ENCODE measurements around the gene TSTD1. TPM values are rescaled to one million over a fixed set of nuclear protein-coding genes. Genes with fewer than 3 reads are reported as not detected.
A peak's percentile ranks its signal among the peaks of the same experiment; 100 is the strongest.

The TSTD1 gene
- total RNA-seq, 1 donor from 2014 or later: 9.5 TPM

GRCh38 chr1:161039154-161039545, 386 bp upstream of the TSTD1 start:
- H3K79me2 ChIP-seq (ENCODE audit: insufficient read depth, low read length): peaks cover 13% of the 10 kb centered on the region
- H3K27ac Mint-ChIP-seq (ENCODE audit: unreplicated experiment): peak overlapping the region; percentile 34

GRCh38 chr1:161037661-161038522, 872 bp downstream of the TSTD1 start:
- H3K27ac ChIP-seq (ENCODE audit: low read depth, low read length): no peak overlapping the region
- H3K4me3 Mint-ChIP-seq (ENCODE audit: unreplicated experiment): peak overlapping the region; percentile 81
- no peaks in the 10 kb centered on the region for H3K9me3 ChIP-seq (ENCODE audit: insufficient read depth, low read depth, low read length)
- H3K4me1 Mint-ChIP-seq (ENCODE audit: low read depth, unreplicated experiment): peaks cover 2% of the 10 kb centered on the region
- H3K4me3 ChIP-seq (ENCODE audit: insufficient read depth, low read depth, low read length): peak overlapping the region; percentile 33
- H3K9me3 Mint-ChIP-seq (ENCODE audit: unreplicated experiment): no peaks in the 10 kb centered on the region
- DNase-seq (ENCODE audit: low read depth) (no peak), FAIRE-seq (no peak)
- H3K4me2 ChIP-seq (ENCODE audit: low read length): peak overlapping the region; percentile 75
- H3K4me1 ChIP-seq (ENCODE audit: insufficient read depth, low read length): no peaks in the 10 kb centered on the region
- TF ChIP-seq CTCF (IDR thresholded peaks at IDR 0.05; ENCODE audit: insufficient read depth, low read depth, low read length): no peak
- no peak for TF ChIP-seq EZH2 (IDR thresholded peaks at IDR 0.05; ENCODE audit: insufficient read depth, low read length)
- H3K36me3 ChIP-seq (ENCODE audit: insufficient read depth, low read length): peaks cover 19% of the 10 kb centered on the region
- peaks cover 5% of the 10 kb centered on the region for H3K79me2 ChIP-seq (ENCODE audit: insufficient read depth, low read length)
- H2AFZ ChIP-seq (ENCODE audit: low read depth, low read length): peak overlapping the region; percentile 63
- peaks cover 22% of the 10 kb centered on the region for H3K36me3 Mint-ChIP-seq (ENCODE audit: low read depth, unreplicated experiment)
- H3K27ac Mint-ChIP-seq (ENCODE audit: unreplicated experiment): no peak overlapping the region
- no peaks in the 10 kb centered on the region for H3K27me3 Mint-ChIP-seq (ENCODE audit: low read depth, unreplicated experiment)
- no peaks in the 10 kb centered on the region for H3K27me3 ChIP-seq (ENCODE audit: insufficient read depth, low read length)
- H4K20me1 ChIP-seq (ENCODE audit: insufficient read depth, low read length): peaks cover 6% of the 10 kb centered on the region
- peak overlapping the region; percentile 50 for H3K9ac ChIP-seq (ENCODE audit: low read length)

More at GRCh38 chr1:161039154-161039545, 386 bp upstream of the TSTD1 start:
- TF ChIP-seq EZH2 (IDR thresholded peaks at IDR 0.05; ENCODE audit: insufficient read depth, low read length) (no peak), CTCF (IDR thresholded peaks at IDR 0.05; ENCODE audit: insufficient read depth, low read depth, low read length) (no peak)
- H3K4me1 ChIP-seq (ENCODE audit: insufficient read depth, low read length): peaks cover 2% of the 10 kb centered on the region
- FAIRE-seq (no peak), DNase-seq (ENCODE audit: low read depth) (no peak)
- peaks cover 21% of the 10 kb centered on the region for H3K36me3 Mint-ChIP-seq (ENCODE audit: low read depth, unreplicated experiment)
- no peaks in the 10 kb centered on the region for H3K9me3 ChIP-seq (ENCODE audit: insufficient read depth, low read depth, low read length)
- H3K27ac ChIP-seq (ENCODE audit: low read depth, low read length): no peak overlapping the region
- H3K4me3 Mint-ChIP-seq (ENCODE audit: unreplicated experiment): peak overlapping the region; percentile 81
- no peak overlapping the region for H3K9ac ChIP-seq (ENCODE audit: low read length)
- H3K4me1 Mint-ChIP-seq (ENCODE audit: low read depth, unreplicated experiment): peaks cover 8% of the 10 kb centered on the region
- H3K27me3 ChIP-seq (ENCODE audit: insufficient read depth, low read length): no peaks in the 10 kb centered on the region
- no peak overlapping the region for H3K4me3 ChIP-seq (ENCODE audit: insufficient read depth, low read depth, low read length)
- no peaks in the 10 kb centered on the region for H3K27me3 Mint-ChIP-seq (ENCODE audit: low read depth, unreplicated experiment)
- peaks cover 19% of the 10 kb centered on the region for H3K36me3 ChIP-seq (ENCODE audit: insufficient read depth, low read length)
- no peaks in the 10 kb centered on the region for H3K9me3 Mint-ChIP-seq (ENCODE audit: unreplicated experiment)
- no peak overlapping the region for H2AFZ ChIP-seq (ENCODE audit: low read depth, low read length)
- H4K20me1 ChIP-seq (ENCODE audit: insufficient read depth, low read length): peaks cover 8% of the 10 kb centered on the region
- peak overlapping the region; percentile 75 for H3K4me2 ChIP-seq (ENCODE audit: low read length)

GRCh38 chr1:161033751-161034150, 5.0 kb downstream of the TSTD1 start:
- no peaks in the 10 kb centered on the region for H3K9me3 Mint-ChIP-seq (ENCODE audit: unreplicated experiment)
- no peaks in the 10 kb centered on the region for H4K20me1 ChIP-seq (ENCODE audit: insufficient read depth, low read length)
- H3K4me2 ChIP-seq (ENCODE audit: low read length): no peak overlapping the region
- no peak for TF ChIP-seq EZH2 (IDR thresholded peaks at IDR 0.05; ENCODE audit: insufficient read depth, low read length)
- TF ChIP-seq CTCF (IDR thresholded peaks at IDR 0.05; ENCODE audit: insufficient read depth, low read depth, low read length): no peak
- no peak overlapping the region for H3K27ac ChIP-seq (ENCODE audit: low read depth, low read length)
- H3K27me3 Mint-ChIP-seq (ENCODE audit: low read depth, unreplicated experiment): no peaks in the 10 kb centered on the region
- FAIRE-seq: no peak
- H3K36me3 Mint-ChIP-seq (ENCODE audit: low read depth, unreplicated experiment): peaks cover 3% of the 10 kb centered on the region
- DNase-seq (ENCODE audit: low read depth): no peak
- H3K79me2 ChIP-seq (ENCODE audit: insufficient read depth, low read length): no peaks in the 10 kb centered on the region
- H3K9ac ChIP-seq (ENCODE audit: low read length): no peak overlapping the region
- no peak overlapping the region for H2AFZ ChIP-seq (ENCODE audit: low read depth, low read length)
- no peak overlapping the region for H3K4me3 ChIP-seq (ENCODE audit: insufficient read depth, low read depth, low read length)
- no peaks in the 10 kb centered on the region for H3K27me3 ChIP-seq (ENCODE audit: insufficient read depth, low read length)
- H3K27ac Mint-ChIP-seq (ENCODE audit: unreplicated experiment): no peak overlapping the region
- H3K4me1 ChIP-seq (ENCODE audit: insufficient read depth, low read length): no peaks in the 10 kb centered on the region
- H3K9me3 ChIP-seq (ENCODE audit: insufficient read depth, low read depth, low read length): no peaks in the 10 kb centered on the region
- H3K36me3 ChIP-seq (ENCODE audit: insufficient read depth, low read length): no peaks in the 10 kb centered on the region
- no peaks in the 10 kb centered on the region for H3K4me1 Mint-ChIP-seq (ENCODE audit: low read depth, unreplicated experiment)
- H3K4me3 Mint-ChIP-seq (ENCODE audit: unreplicated experiment): no peak overlapping the region
